ENCODE results near the gene TBC1D16. TPM values are rescaled to one million over a fixed set of nuclear protein-coding genes. Genes with fewer than 3 reads are reported as not detected.

The TBC1D16 gene
- total and polyA plus RNA-seq, 2 donors from 2014 or later: 9.1 to 68.0 TPM

- Histone ChIP-seq H3K4me3 (ENCODE audit: low read length in 3 of 3) (no peak overlapping the region), H3K36me3 (ENCODE audit: control insufficient read depth in 2 of 3, insufficient read depth in 3 of 3, low read length in 3 of 3) (no peaks in the 10 kb centered on the region), H3K27me3 (ENCODE audit: control insufficient read depth, insufficient read depth, low read length) (no peaks in the 10 kb centered on the region), H3K4me1 (ENCODE audit: control insufficient read depth in 2 of 3, insufficient read depth in 2 of 3, low read depth in 1 of 3, low read length in 3 of 3) (peaks cover 0 to 14% (median 13%) of the 10 kb centered on the region in 3 donors), H3K9me3 (ENCODE audit: control insufficient read depth in 2 of 3, insufficient read depth in 1 of 3, low read length in 3 of 3) (no peaks in the 10 kb centered on the region), H3K27ac (ENCODE audit: low read depth in 2 of 2, low read length in 2 of 2) (no peak overlapping the region), H3K9ac (ENCODE audit: low read length in 3 of 3) (no peak overlapping the region)
- TF ChIP-seq CTCF (IDR thresholded peaks at IDR 0.05; ENCODE audit: borderline replicate concordance, extremely low read depth, insufficient read depth): no peak
- no peak for FAIRE-seq
- no peak for DNase-seq
- intact Hi-C loops (cut with DNase I): no loop called here
Observed at GRCh38 chr17:79984045-79984840, 51.4 kb downstream of the TBC1D16 start.

- DNase-seq: peak in 2 of 5 donors; percentile 24 to 71
- no peak for FAIRE-seq
- H3K9me3 ChIP-seq (ENCODE audit: control insufficient read depth in 2 of 3, insufficient read depth in 1 of 3, low read length in 3 of 3): no peaks in the 10 kb centered on the region
- no peak overlapping the region for H3K27ac ChIP-seq (ENCODE audit: low read depth in 2 of 2, low read length in 2 of 2)
- H3K27me3 ChIP-seq (ENCODE audit: control insufficient read depth, insufficient read depth, low read length): no peaks in the 10 kb centered on the region
- H3K36me3 ChIP-seq (ENCODE audit: control insufficient read depth in 2 of 3, insufficient read depth in 3 of 3, low read length in 3 of 3): no peaks in the 10 kb centered on the region
- intact Hi-C loops (cut with DNase I): no loop called here
- peaks cover 0 to 10% (median 8%) of the 10 kb centered on the region in 3 donors for H3K4me1 ChIP-seq (ENCODE audit: control insufficient read depth in 2 of 3, insufficient read depth in 2 of 3, low read depth in 1 of 3, low read length in 3 of 3)
- H3K9ac ChIP-seq (ENCODE audit: low read length in 3 of 3): no peak overlapping the region
- no peak overlapping the region for H3K4me3 ChIP-seq (ENCODE audit: low read length in 3 of 3)
- no peak for TF ChIP-seq CTCF (IDR thresholded peaks at IDR 0.05; ENCODE audit: borderline replicate concordance, extremely low read depth, insufficient read depth)
Observed at GRCh38 chr17:79983456-79983855, 52.2 kb downstream of the TBC1D16 start.

DNA sequence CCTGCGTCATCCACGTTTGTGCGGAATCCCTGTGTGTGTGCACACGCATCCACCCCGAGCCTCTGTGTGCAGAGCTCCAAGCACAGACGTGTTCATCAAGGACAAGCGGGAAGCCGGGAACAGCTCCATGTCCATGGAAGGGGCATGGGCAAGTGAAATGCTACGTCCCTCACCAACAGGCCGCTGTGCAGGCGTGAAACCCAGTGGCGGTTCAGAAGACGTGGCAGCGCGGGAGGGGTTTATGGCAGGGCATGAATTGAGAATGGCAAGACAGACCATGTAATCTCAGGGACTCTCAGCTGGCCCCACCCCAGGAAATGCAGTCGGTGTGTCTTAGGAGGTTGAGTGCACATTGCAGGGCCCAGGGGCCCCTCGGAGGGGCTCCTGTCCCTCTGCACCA lies 52.7 kb downstream of the TBC1D16 start:
- Histone ChIP-seq H3K36me3 (ENCODE audit: control insufficient read depth in 2 of 3, insufficient read depth in 3 of 3, low read length in 3 of 3) (no peaks in the 10 kb centered on the region), H3K27me3 (ENCODE audit: control insufficient read depth, insufficient read depth, low read length) (no peaks in the 10 kb centered on the region), H3K9me3 (ENCODE audit: control insufficient read depth in 2 of 3, insufficient read depth in 1 of 3, low read length in 3 of 3) (no peaks in the 10 kb centered on the region), H3K4me1 (ENCODE audit: control insufficient read depth in 2 of 3, insufficient read depth in 2 of 3, low read depth in 1 of 3, low read length in 3 of 3) (peaks cover 0 to 9% (median 7%) of the 10 kb centered on the region in 3 donors), H3K9ac (ENCODE audit: low read length in 3 of 3) (no peak overlapping the region), H3K27ac (ENCODE audit: low read depth in 2 of 2, low read length in 2 of 2) (no peak overlapping the region), H3K4me3 (ENCODE audit: low read length in 3 of 3) (no peak overlapping the region)
- intact Hi-C loops (cut with DNase I): no loop called here
- no peak for TF ChIP-seq CTCF (IDR thresholded peaks at IDR 0.05; ENCODE audit: borderline replicate concordance, extremely low read depth, insufficient read depth)
- no peak for FAIRE-seq
- DNase-seq: peak in 2 of 5 donors; percentile 43 to 44
